COLO829 (cell line): ENCODE results near the gene MRPS14.
"Not testable (repeated sequence)": the region's sequence is repeated elsewhere in the genome, so short reads cannot be mapped to it uniquely, and the experiment has no call there.

Experiments used
- DNase-seq: peaks from one replicate; pipeline ENCODE4 v3.0.0; 2012; ENCODE audit warnings: low spot score

Gene MRPS14

DNA sequence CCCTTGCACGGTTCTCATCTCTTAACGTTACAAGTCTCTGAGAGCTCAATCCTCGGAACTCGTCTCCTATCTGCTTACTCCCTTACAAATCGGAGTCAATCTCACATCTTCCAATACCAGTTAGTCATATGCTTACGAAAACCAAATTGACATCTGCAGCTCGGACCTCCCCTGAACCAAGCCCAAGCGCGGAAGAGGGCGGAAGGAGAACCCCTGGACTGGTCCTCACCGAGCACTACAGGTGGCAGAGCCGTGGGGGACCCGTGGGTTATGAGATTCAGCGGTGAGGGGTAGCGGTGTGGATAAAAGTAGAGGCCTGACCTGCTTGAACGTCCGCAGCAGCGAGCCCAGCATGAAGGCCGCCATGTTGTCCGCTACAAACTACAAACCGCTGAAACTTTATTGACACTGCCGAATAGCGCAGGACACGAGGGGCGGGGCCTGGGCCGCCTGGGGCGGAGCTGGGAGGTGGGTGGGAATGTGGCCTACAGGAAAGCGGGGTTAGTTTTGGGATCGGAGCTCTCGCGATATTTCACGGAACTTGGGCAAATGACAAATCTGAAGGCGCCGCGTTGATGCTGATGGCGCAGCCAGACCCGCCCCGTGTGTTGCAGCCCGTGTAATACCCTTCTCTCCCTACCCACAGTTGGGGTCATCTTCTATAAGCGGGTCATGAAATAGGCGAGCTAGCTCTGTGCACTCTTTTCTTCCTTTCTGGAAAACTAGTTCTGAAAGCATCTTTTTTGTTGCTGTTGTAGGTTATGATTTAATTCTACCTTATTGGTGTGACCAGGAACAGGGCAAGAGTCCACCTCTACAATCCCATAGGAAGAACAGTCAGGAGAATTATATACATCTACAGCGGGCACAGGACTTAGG, at the start of gene MRPS14:
Gene MRPS14 (minus strand): TSS at position 383 of the 879 bp plus-strand sequence. CDS start 17 bp downstream, at position 366.
- DNase-seq: peak; percentile 100

DNA sequence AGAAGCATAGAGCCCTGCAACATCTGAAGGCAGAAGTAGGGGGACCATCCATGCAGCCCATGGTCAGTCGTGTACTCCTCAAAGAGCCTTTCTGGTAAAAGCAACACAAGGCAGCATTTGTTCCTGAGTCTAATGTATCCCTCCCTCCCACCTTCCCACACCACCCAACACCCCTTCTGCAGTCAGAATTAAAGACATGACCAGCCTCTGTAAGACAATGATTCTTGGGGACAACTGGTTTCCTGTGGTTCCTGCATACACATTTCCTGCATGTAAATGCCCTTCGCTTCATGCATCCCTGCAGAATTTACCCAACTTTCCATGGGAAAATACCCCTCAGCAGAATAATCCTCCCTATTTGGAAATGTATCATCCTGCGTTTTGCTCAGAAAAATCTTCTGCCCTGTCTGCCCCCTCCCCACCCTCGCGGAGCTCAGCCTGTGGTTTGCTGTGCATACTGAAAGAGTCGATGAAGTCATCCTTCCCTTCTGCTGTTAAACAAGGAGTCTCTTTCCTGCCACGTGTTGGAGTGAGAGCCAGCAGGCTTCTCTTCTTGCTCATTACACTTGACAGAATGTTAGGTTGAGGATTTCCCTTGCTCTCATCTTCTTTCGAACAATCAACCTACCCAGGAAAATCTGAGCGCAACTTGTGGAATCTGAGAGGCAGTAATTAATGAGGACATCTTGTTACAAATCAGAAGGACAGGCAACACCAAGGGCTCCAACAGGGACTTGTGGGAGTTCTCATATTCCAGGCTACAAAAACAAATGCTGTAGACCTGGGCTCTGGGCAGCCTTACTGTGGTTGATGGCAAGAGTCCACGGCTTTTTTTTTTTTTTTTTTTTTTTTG, 49.1 kb upstream of the MRPS14 start:
- DNase-seq: peak; percentile 81

DNA sequence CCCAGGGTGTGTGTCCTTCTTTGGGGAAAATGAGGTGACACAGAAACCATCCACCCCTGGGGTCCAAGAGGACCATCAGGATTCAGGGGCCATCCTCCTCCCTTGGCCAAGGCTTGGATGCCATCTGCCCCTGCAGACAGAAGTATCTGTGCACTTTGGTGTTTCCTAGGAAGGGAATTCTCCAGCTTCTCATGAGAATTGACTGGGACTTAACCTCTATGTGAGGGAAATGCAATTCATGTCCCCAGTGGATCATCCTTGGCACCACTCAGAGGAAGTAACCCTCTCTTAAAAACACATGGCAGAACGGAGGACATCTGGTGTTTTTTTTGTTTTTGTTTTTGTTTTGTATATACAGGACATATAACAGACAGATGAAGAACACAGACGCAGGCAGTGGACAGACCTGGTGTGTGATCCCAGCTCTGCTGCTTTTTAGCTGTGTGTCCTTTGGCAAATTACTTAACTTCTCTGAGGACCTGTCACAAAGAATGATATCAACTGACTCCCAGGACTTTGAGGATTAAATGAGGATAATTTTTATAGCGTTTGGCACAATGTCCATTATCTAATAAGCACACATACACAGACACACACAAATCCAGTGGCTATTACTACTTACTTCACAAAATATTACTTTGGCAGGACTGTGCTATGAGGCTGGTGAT, 48.2 kb upstream of the MRPS14 start:
- no peak for DNase-seq

GRCh38 chr1:175070818-175071217, 47.6 kb upstream of the MRPS14 start:
- DNase-seq: no peak

DNA sequence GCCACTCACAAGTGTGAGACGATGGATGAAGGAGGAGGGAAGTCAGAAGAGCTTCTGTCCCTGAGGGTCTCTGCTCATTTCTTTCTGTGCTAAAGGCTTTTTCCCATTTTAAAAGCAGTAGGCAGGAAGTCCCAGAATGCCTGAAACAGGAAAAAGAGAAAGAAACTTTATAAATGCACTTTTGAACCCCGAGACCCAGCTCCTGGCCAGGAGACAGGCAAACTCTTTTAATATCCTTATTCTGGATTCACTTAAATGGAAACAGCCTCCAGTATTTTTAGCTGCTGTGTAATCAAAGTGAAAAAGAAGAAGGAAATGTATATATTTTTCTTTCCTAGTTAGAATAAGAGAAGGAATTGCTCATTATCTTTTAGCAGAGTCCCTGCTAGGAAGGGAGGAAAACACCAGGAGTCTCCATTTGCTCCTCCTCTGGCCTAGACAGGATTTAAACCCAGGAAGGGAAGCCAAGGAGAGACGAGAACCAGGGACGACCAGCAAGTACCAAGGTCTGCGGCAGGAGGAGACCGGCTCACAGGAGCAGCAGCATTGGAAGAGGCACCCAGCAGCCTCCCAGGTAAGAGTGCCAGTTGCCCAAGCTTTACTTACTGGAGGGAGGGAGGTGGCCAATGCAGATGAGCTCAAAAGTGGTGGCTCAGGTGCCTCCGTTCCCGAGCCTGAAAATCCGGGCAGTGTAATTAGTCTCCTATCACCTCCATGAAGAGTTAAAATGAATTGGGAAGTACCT, 44.3 kb upstream of the MRPS14 start, which contains the start of gene TNN:
Gene TNN (plus strand): TSS at position 472 of the 745 bp plus-strand sequence. CDS start 9,586 bp downstream, outside the sequence.
- no peak for DNase-seq

DNA sequence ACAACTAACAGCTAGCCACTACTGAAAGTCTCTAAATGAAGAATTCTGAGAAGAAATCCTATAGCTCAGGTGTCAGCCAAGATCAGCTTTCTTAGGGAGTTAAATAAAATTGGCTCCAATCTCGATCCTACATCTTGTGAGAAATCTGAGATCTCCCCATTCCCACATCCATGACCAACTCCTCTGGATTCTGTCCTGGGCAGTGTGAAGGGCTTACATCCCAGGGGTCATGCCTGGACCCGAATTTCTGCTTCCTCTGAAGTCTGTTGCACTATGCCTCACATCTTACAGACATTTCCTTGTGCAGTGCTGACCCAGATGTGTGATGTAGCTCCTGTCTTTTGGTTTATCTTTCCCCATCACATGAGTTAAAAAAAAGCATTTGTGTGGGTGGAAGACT, 39.6 kb upstream of the MRPS14 start:
- DNase-seq: no peak

GRCh38 chr1:175062339-175062738, 39.1 kb upstream of the MRPS14 start:
- DNase-seq: no peak

GRCh38 chr1:175054736-175055135, 31.5 kb upstream of the MRPS14 start:
- DNase-seq: no peak

GRCh38 chr1:175050992-175051391, 27.8 kb upstream of the MRPS14 start:
- no peak for DNase-seq

DNA sequence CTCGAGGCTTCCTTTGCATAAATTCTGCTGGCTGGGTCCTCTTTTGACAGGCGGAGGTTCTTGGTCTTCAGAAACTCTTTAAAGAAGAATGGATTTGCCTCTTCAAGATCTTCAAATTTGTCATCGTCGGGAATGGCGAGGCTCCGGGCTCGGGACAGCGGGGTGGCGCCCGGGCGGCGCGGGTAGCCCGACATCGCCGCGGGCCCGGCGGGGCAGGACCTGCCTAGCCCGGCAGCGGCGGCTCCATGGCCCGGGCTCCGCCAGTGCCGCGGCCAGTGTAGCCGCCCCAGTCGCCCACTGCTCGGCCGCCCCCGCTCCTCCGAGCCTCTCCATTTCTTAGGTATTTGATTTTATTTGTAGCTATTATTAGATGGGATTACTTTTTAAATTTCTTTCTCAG, 22.3 kb upstream of the MRPS14 start:
- no peak for DNase-seq

DNA sequence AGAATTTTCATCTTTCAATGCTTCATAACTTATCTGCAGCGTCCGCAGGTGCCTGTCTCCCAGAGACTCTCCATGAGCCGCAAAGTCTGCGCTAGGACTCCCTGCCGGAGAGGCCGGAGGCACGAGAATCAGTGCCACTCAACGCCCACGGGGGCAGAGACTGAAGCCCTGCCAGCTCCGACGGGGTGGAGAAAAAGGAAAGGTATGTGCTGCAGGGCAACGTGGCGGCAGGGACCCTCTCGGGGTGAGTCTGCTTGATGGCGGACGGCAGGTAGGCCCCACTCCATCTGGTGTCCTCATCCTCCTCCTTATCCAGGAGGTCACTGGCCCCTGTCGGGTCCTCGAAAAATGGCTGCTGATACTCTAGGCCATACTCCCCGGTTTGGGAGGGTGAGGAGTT, 21.9 kb upstream of the MRPS14 start:
- DNase-seq: no peak

DNA sequence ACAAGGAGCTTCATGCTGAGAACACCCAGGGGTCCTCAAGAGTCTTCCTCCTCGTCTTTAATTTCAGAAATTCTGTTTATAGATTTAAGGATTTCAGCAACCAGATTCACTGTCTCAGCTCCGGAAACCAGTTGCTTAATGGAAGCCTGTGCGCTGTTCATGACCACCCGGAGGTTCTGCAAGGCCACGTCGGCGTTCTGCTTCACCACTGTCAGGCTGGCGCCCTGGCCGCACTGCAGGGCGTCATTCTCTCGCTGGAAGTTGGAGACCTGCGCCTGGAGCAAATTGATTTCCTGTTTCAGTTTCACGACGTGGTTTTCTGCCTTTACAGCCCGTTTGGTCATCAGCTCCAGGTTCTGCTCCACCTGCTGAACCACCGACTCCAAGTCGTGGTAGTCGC, 21.4 kb upstream of the MRPS14 start:
- DNase-seq: not testable (repeated sequence)

DNA sequence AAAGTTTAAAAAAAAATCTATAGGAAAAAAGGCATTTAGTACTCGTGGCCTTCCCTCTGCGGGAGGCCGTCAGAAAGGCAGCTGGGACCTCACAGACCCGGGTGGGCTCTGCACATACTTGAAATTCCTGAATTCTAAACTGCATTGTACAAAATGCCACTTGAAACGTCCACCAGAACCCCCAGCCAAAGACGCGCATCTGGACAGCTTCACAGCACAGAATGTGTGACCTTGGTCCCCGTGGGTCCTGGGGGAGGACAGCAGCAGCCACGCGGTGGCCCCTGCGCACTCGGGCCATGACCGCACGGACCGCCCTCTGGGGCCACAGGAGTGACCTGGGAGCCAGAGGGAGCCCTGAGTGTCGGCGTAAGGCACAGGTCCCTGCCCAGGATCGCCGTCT, 20.6 kb upstream of the MRPS14 start:
- no peak for DNase-seq

DNA sequence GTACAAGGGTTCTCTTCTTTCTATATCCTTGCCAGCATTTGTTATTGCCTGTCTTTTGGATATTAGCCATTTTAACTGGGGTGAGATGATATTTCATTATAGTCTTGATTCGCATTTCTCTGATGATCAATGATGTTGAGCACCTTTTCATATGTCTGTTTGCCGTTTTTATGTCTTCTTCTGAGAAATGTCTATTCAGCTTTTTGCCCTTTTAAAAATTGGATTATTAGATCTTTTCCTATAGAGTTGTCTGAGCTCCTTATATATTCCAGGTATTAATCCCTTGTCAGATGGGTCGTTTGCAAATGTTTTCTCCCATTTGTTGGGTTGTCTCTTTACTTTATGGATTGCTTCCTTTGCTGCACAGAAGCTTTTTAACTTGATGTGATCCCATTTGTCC, 19.4 kb upstream of the MRPS14 start:
- no peak for DNase-seq

- DNase-seq: no peak
Measured at GRCh38 chr1:175040324-175040879, 17.2 kb upstream of the MRPS14 start.

DNA sequence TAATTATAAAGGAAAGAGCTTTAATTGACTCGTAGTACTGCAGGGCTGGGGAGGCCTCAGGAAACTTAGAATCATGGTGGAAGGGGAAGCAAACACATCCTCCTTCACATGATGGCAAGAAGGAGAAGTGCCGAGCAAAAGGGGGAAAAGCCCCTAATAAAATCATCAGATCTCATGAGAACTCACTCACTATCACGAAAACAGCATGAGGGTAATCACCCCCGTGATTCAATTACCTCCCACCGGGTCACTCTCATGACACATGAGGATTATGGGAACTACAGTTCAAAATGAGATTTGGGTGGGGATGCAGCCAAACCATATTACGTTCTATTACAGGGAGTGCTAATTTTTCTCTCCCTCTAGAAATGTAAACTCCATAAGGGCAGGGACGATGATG, 14.2 kb upstream of the MRPS14 start:
- no peak for DNase-seq

DNA sequence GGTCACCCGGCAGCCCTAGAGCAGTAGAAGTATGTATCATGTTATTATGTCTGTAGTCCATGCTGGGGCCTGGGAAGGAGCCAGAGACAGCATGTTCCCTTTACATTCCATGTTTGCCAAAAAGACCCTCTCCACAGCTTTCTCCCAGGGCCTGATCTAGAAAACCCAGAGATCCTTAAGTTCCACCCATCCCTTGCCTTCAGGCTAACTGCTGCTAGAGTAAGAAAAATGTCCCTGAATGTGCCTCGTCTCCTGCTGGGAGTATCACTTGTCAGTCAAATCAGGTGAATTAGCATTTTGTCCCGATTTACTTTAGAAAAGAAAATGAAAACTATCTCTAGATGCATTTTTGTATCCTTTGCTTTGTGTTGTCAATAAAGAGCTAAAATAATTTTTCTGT, 13.3 kb upstream of the MRPS14 start:
- no peak for DNase-seq

DNA sequence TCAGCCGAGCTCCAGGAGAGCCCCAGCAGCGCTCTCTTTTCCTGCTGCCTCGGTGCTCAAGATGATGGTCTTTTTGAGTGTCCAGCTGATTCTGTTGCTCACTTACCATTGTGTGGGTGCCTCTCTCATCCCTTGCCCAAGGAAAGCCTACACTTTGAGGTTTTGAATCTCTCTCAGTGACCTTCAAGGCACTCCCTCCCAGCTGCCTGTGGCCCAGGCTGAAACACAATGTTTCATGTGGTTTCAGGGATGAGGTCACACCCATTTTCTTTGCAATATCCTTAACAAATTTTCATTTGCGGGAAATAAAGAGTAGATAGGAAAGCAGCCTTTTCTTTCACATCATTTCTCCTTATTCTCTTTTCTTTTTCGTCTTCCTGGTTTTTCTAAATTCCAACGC, 12.6 kb upstream of the MRPS14 start:
- DNase-seq: no peak

DNA sequence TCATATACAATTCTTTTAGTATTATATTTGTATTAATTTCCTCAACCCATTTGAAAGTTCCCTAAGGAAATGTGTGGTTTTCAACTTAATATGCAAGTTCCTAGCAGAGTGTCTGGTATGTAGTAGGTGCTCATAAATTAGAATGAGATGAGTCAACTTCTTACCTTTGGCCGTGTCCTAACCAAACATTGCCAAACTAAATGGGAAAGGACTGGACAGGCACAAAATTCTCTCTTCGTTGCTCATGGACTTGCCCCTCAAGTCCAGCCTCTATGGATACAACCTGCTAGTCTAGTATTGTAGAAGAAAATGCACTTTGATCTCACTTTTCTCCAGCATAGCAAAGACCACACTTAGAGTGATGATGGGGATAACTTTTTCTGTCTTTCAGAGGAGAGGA, 11.6 kb upstream of the MRPS14 start:
- DNase-seq: no peak

- DNase-seq: no peak
Measured at GRCh38 chr1:175033953-175034352, 10.7 kb upstream of the MRPS14 start.

- DNase-seq: no peak
Measured at GRCh38 chr1:175024773-175025172, 1.5 kb upstream of the MRPS14 start.

- DNase-seq: not testable (repeated sequence)
Measured at GRCh38 chr1:175023922-175024242, 657 bp upstream of the MRPS14 start.
